Thyroid gland (tissue), 4 donors: ENCODE measurements around the gene SLC17A8.

Experiments used
- CTCF ChIP-seq, 6 experiments: fragments of 200-600 bp in 3 of 6; fragments of 450-650 bp in 3 of 6; sonication (generic) in 3 of 6; IDR thresholded peaks; one replicate each; pipeline ENCODE4 v1.5.1; 2016 to 2019; ENCODE audit warnings: antibody characterized with exemption in 6 of 6, mild to moderate bottlenecking in 2 of 6, inconsistent platforms in 1 of 6, moderate library complexity in 1 of 6
- POLR2A ChIP-seq, 2 donors: fragments of 450-650 bp; IDR thresholded peaks; one replicate each; pipeline ENCODE4 v1.6.1; 2017; ENCODE audit warnings: antibody characterized with exemption in 2 of 2, mild to moderate bottlenecking in 2 of 2, moderate library complexity in 1 of 2

DNA sequence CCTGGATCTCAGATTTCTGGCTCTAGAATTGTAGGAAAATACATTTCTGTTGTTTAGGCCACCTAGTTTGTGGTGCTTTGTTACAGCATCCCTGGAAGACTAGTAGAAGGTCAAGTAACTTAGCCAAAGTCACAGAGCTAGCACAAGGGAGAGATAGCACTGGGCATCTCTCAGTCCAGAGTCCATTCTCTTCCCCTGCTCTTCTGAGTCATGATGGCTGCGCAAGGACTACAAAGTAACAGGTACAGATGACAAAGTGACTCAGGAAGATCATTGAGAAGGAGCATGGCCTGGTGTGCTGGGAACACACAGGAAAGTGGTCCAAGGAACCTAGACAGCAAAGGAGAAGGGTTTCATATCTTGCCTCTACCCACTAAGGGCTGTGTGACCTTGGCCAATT is 19.3 kb downstream of the SLC17A8 start:
- no peak for TF ChIP-seq CTCF (IDR thresholded peaks at IDR 0.05)
- no peak for TF ChIP-seq POLR2A (IDR thresholded peaks at IDR 0.05)
